Measurements from ENCODE around the gene GPAM.

The GPAM gene

DNA sequence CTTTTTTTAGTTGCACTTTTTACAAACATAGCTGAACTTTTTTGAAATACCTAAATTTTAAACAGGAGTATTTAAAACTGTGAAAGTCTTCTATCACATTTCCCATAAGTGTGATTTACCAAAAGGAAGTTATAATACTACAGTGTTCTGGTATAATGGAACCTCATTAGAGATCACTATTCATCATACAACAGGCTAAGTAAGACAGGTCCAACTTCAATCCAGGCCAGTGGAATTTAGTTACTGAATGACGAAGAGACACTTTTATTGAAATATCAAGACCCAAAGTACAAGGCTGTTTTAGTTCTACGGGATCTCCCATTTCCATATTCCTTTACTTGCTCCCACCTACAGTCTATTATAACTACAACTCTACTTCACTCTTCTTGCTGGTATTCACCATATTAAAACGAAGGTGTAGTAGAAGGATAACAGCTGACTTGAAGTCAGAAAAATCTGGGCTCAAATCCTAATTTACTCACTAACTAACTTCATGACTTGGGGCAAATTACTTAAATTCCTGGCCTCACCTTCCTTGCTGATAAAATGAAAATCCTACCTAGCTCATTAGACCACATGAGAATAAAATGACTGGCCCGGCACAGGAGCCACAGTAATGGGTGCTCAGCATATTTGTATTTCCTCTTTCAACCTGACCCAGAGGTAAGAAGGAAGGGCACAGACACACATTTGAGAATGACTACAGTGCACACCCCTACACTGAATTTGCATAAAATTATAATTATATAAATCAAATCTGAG is 21.6 kb downstream of the GPAM start:
- Histone ChIP-seq H2BK12ac (ENCODE audit: low read length) (no peak overlapping the region), H3K27ac (ENCODE audit: low read depth, low read length) (no peak overlapping the region), H2AFZ (ENCODE audit: insufficient read depth, low read length, poor library complexity) (no peak overlapping the region), H3K4me1 (ENCODE audit: control insufficient read depth in 1 of 2, insufficient read depth in 2 of 2, low read length in 2 of 2) (no peaks in the 10 kb centered on the region), H4K91ac (ENCODE audit: low read depth, low read length) (no peak overlapping the region), H3K9ac (ENCODE audit: low read length) (no peak overlapping the region), H2BK120ac (ENCODE audit: insufficient read depth, low read length, poor library complexity) (no peak overlapping the region), H3K4me2 (ENCODE audit: low read length) (no peak overlapping the region), H3K4ac (ENCODE audit: low read depth, low read length) (no peak overlapping the region), H3K79me2 (ENCODE audit: control insufficient read depth, insufficient read depth, low read length, poor library complexity) (no peaks in the 10 kb centered on the region), H2AK5ac (ENCODE audit: low read length) (no peak overlapping the region), H4K12ac (ENCODE audit: low read depth, low read length) (no peak overlapping the region), H4K8ac (ENCODE audit: low read depth, low read length) (no peak overlapping the region), H3K4me3 (ENCODE audit: low read depth, low read length) (no peak overlapping the region), H3K23ac (ENCODE audit: low read length) (no peak overlapping the region), H2BK5ac (ENCODE audit: low read depth, low read length, poor library complexity) (no peak overlapping the region), H3K27me3 (ENCODE audit: insufficient read depth, low read length) (no peaks in the 10 kb centered on the region), H3K79me1 (ENCODE audit: low read length) (no peaks in the 10 kb centered on the region), H3K36me3 (ENCODE audit: control insufficient read depth in 1 of 2, insufficient read depth in 2 of 2, low read length in 2 of 2) (peaks cover 4 to 12% of the 10 kb centered on the region in 2 experiments), H3K14ac (ENCODE audit: low read length) (no peak overlapping the region), H3K18ac (ENCODE audit: low read length) (no peak overlapping the region), H3K9me3 (ENCODE audit: insufficient read depth, low read depth, low read length) (no peaks in the 10 kb centered on the region)
- WGBS (ENCODE audit: extremely low coverage, insufficient coverage, insufficient read length), result no CpG with 5 or more reads among the region's 4 CpGs
- peak; percentile 8 to 53 for DNase-seq

DNA sequence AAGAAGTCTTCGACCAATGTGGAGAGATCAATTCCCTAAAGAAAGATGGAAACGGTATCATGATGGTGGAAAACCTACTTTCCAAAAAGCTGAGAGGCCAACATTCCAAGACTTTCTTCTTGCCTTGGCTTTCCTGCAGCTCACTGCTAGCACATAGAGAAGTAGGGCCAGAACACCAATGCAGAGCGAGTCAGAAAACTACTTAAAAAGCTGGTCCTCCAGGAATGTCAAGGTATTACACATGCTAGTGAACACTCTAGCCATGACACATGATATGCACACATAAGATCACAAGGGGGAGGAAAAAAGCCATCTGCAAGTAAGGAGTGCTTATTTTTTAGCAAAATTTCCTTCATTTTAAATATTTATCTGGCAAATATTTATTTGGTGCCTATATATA is 22.7 kb downstream of the GPAM start:
- Histone ChIP-seq H2AFZ (ENCODE audit: insufficient read depth, low read length, poor library complexity) (no peak overlapping the region), H2AK5ac (ENCODE audit: low read length) (no peak overlapping the region)
- no CpG with 5 or more reads among the region's 3 CpGs for WGBS (ENCODE audit: extremely low coverage, insufficient coverage, insufficient read length)

DNA sequence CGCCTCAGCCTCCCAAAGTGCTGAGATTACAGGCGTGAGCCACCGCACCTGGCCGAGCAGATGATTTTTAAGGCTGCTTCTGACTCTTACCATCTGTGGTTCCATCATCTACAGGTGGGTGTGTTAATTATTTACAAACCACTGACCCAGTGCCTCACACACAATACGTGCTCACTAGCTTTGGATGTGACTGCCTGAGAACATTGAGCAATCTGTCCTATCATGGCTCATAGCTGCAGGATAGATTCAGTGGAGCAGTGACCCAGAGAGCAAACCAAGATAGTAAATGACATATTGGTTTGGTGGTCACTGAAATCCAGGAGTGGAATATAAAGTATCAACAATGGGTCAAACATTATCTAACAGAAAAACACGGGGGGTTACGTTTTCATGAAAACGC is 24.1 kb downstream of the GPAM start:
- H3K4ac ChIP-seq (ENCODE audit: low read depth, low read length), result no peak overlapping the region
- no peak overlapping the region for H2BK120ac ChIP-seq (ENCODE audit: insufficient read depth, low read length, poor library complexity)
- no peak overlapping the region for H4K91ac ChIP-seq (ENCODE audit: low read depth, low read length)
- no CpG with 5 or more reads among the region's 8 CpGs for WGBS (ENCODE audit: extremely low coverage, insufficient coverage, insufficient read length)
- H3K23ac ChIP-seq (ENCODE audit: low read length), result no peak overlapping the region
- H3K27me3 ChIP-seq (ENCODE audit: insufficient read depth, low read length), result no peaks in the 10 kb centered on the region
- no peak overlapping the region for H3K14ac ChIP-seq (ENCODE audit: low read length)
- no peaks in the 10 kb centered on the region for H3K79me2 ChIP-seq (ENCODE audit: control insufficient read depth, insufficient read depth, low read length, poor library complexity)
- H3K9me3 ChIP-seq (ENCODE audit: insufficient read depth, low read depth, low read length), result no peaks in the 10 kb centered on the region
- peaks cover 10 to 20% of the 10 kb centered on the region in 2 experiments for H3K36me3 ChIP-seq (ENCODE audit: control insufficient read depth in 1 of 2, insufficient read depth in 2 of 2, low read length in 2 of 2)
- no peak for DNase-seq
- H3K9ac ChIP-seq (ENCODE audit: low read length), result no peak overlapping the region
- no peak overlapping the region for H2AK5ac ChIP-seq (ENCODE audit: low read length)
- no peak overlapping the region for H3K4me2 ChIP-seq (ENCODE audit: low read length)
- H4K8ac ChIP-seq (ENCODE audit: low read depth, low read length), result no peak overlapping the region
- no peaks in the 10 kb centered on the region for H3K4me1 ChIP-seq (ENCODE audit: control insufficient read depth in 1 of 2, insufficient read depth in 2 of 2, low read length in 2 of 2)
- no peak overlapping the region for H2BK12ac ChIP-seq (ENCODE audit: low read length)
- no peak overlapping the region for H3K18ac ChIP-seq (ENCODE audit: low read length)
- H3K4me3 ChIP-seq (ENCODE audit: low read depth, low read length), result no peak overlapping the region
- no peak overlapping the region for H3K27ac ChIP-seq (ENCODE audit: low read depth, low read length)
- H3K79me1 ChIP-seq (ENCODE audit: low read length), result no peaks in the 10 kb centered on the region
- H4K12ac ChIP-seq (ENCODE audit: low read depth, low read length), result no peak overlapping the region
- H2AFZ ChIP-seq (ENCODE audit: insufficient read depth, low read length, poor library complexity), result no peak overlapping the region
- no peak overlapping the region for H2BK5ac ChIP-seq (ENCODE audit: low read depth, low read length, poor library complexity)

More for the DNA sequence above, 22.7 kb downstream of the GPAM start:
- Histone ChIP-seq H2BK5ac (ENCODE audit: low read depth, low read length, poor library complexity) (no peak overlapping the region), H3K9ac (ENCODE audit: low read length) (no peak overlapping the region), H3K36me3 (ENCODE audit: control insufficient read depth in 1 of 2, insufficient read depth in 2 of 2, low read length in 2 of 2) (peaks cover 9 to 19% of the 10 kb centered on the region in 2 experiments), H4K12ac (ENCODE audit: low read depth, low read length) (no peak overlapping the region), H3K9me3 (ENCODE audit: insufficient read depth, low read depth, low read length) (no peaks in the 10 kb centered on the region), H2BK120ac (ENCODE audit: insufficient read depth, low read length, poor library complexity) (no peak overlapping the region), H3K27ac (ENCODE audit: low read depth, low read length) (no peak overlapping the region), H3K4me1 (ENCODE audit: control insufficient read depth in 1 of 2, insufficient read depth in 2 of 2, low read length in 2 of 2) (no peaks in the 10 kb centered on the region), H3K23ac (ENCODE audit: low read length) (no peak overlapping the region), H4K8ac (ENCODE audit: low read depth, low read length) (no peak overlapping the region), H3K79me1 (ENCODE audit: low read length) (no peaks in the 10 kb centered on the region), H3K4me2 (ENCODE audit: low read length) (no peak overlapping the region), H3K4ac (ENCODE audit: low read depth, low read length) (no peak overlapping the region), H3K79me2 (ENCODE audit: control insufficient read depth, insufficient read depth, low read length, poor library complexity) (no peaks in the 10 kb centered on the region), H2BK12ac (ENCODE audit: low read length) (no peak overlapping the region), H3K14ac (ENCODE audit: low read length) (no peak overlapping the region), H4K91ac (ENCODE audit: low read depth, low read length) (no peak overlapping the region), H3K18ac (ENCODE audit: low read length) (no peak overlapping the region), H3K4me3 (ENCODE audit: low read depth, low read length) (no peak overlapping the region), H3K27me3 (ENCODE audit: insufficient read depth, low read length) (no peaks in the 10 kb centered on the region)
- peak in 1 of 2 donors; percentile 10 for DNase-seq

DNA sequence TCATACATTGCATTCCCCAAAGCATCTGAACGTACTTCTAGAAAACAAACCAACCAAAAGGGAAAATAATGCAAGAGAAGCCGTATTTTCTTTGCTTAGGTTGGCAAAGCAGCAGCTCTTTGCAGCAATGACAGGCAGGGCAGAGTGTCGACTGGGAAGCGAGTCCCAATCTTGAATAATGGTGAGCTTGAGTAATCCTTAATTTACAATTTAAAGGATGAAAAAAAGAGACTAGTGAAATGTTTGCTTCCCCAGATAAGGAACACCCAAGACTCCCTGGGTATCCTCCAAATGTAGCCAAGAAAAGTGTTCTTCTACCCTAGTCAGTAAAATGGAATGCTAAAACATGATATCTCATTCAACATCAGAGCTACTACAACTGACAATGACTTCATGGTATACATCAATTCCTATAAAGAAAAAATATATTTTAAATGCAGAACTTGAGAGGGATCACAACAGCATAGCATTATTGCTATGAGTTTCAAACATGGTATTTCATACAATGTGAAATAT is 32.0 kb downstream of the GPAM start:
- H3K4me2 ChIP-seq (ENCODE audit: low read length), result no peak overlapping the region
- WGBS (ENCODE audit: extremely low coverage, insufficient coverage, insufficient read length), result no CpG with 5 or more reads among the region's 4 CpGs

More for the DNA sequence above, 32.0 kb downstream of the GPAM start:
- H3K4me1 ChIP-seq (ENCODE audit: control insufficient read depth in 1 of 2, insufficient read depth in 2 of 2, low read length in 2 of 2), result no peaks in the 10 kb centered on the region
- no peaks in the 10 kb centered on the region for H3K27me3 ChIP-seq (ENCODE audit: insufficient read depth, low read length)
- no peaks in the 10 kb centered on the region for H3K79me1 ChIP-seq (ENCODE audit: low read length)
- no peak overlapping the region for H3K4me3 ChIP-seq (ENCODE audit: low read depth, low read length)
- H3K27ac ChIP-seq (ENCODE audit: low read depth, low read length), result no peak overlapping the region
- H3K9ac ChIP-seq (ENCODE audit: low read length), result no peak overlapping the region
- no peak overlapping the region for H2AK5ac ChIP-seq (ENCODE audit: low read length)
- no peaks in the 10 kb centered on the region for H3K9me3 ChIP-seq (ENCODE audit: insufficient read depth, low read depth, low read length)
- H3K4ac ChIP-seq (ENCODE audit: low read depth, low read length), result no peak overlapping the region
- no peak overlapping the region for H4K91ac ChIP-seq (ENCODE audit: low read depth, low read length)
- H2BK12ac ChIP-seq (ENCODE audit: low read length), result no peak overlapping the region
- H3K36me3 ChIP-seq (ENCODE audit: control insufficient read depth in 1 of 2, insufficient read depth in 2 of 2, low read length in 2 of 2), result peaks cover 6 to 9% of the 10 kb centered on the region in 2 experiments
- no peak overlapping the region for H3K14ac ChIP-seq (ENCODE audit: low read length)
- no peak overlapping the region for H2AFZ ChIP-seq (ENCODE audit: insufficient read depth, low read length, poor library complexity)
- no peak overlapping the region for H2BK5ac ChIP-seq (ENCODE audit: low read depth, low read length, poor library complexity)
- no peak overlapping the region for H3K23ac ChIP-seq (ENCODE audit: low read length)
- DNase-seq, result peak in 1 of 2 donors; percentile 9
- no peaks in the 10 kb centered on the region for H3K79me2 ChIP-seq (ENCODE audit: control insufficient read depth, insufficient read depth, low read length, poor library complexity)
- no peak overlapping the region for H3K18ac ChIP-seq (ENCODE audit: low read length)
- no peak overlapping the region for H4K12ac ChIP-seq (ENCODE audit: low read depth, low read length)
- H2BK120ac ChIP-seq (ENCODE audit: insufficient read depth, low read length, poor library complexity), result no peak overlapping the region
- H4K8ac ChIP-seq (ENCODE audit: low read depth, low read length), result no peak overlapping the region
